ENCODE data around the gene IL15.
"Not testable (repeated sequence)": the region's sequence is repeated elsewhere in the genome, so short reads cannot be mapped to it uniquely, and the experiment has no call there.

Gene IL15, protein sequence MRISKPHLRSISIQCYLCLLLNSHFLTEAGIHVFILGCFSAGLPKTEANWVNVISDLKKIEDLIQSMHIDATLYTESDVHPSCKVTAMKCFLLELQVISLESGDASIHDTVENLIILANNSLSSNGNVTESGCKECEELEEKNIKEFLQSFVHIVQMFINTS

DNA sequence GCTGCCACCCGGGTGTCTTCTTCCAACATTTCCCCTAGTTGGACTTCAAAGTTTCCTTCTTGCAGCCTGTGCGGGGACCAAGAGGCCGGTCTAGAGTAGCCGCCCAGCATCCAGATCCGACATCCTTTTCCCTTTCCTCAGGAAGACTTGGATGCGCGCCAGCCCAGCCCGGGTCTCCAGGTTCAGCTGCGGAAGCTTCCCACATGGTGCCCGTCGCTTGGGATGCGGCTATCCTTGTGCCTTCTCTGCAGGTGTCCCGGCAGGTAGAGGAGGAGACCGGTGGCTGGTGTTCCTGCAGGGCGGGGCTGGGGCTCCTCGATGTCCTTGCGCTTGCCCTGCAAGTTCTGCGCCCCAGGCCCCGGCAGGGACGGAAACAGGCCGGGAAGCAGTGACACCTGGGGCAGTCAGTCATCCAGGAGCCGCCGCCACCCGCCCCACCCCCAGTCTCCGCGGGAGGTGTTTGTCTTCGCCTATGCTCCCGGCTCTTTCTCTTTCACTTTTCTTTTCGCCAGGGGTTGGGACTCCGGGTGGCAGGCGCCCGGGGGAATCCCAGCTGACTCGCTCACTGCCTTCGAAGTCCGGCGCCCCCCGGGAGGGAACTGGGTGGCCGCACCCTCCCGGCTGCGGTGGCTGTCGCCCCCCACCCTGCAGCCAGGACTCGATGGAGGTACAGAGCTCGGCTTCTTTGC, at the start of gene IL15:
TSS of gene IL15 (plus strand) at position 502 of the 689 bp plus-strand sequence. CDS start 82,882 bp downstream, outside the sequence.
- DNase-seq (ENCODE audit: extremely low read depth in 1 of 2, low read depth in 1 of 2) = peak in 1 of 2 donors; percentile 23

GRCh38 chr4:141587897-141588296, 48.5 kb upstream of the IL15 start:
- no peak for DNase-seq (ENCODE audit: extremely low read depth in 1 of 2, low read depth in 1 of 2)

DNA sequence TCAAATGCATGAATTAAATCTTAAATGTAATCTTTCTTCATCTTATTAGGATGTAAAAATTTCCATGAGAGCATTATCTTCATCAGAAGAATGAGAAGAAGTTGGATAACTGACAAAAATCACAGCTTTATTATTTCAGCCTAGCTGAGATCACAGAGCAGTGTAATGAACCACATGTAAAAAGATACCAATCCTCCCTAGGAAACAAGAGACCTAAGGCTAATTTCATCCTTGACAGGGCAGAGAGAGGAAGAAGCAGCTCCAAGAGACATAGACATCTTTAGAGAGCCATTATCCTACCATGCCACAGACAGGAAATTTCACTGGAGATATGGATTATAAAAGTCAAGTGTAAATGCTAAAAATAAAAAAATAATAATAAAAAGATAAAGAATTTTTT, 40.9 kb upstream of the IL15 start:
- DNase-seq (ENCODE audit: extremely low read depth in 1 of 2, low read depth in 1 of 2) = no peak

GRCh38 chr4:141599853-141600252, 36.5 kb upstream of the IL15 start:
- DNase-seq (ENCODE audit: extremely low read depth in 1 of 2, low read depth in 1 of 2) = no peak

DNA sequence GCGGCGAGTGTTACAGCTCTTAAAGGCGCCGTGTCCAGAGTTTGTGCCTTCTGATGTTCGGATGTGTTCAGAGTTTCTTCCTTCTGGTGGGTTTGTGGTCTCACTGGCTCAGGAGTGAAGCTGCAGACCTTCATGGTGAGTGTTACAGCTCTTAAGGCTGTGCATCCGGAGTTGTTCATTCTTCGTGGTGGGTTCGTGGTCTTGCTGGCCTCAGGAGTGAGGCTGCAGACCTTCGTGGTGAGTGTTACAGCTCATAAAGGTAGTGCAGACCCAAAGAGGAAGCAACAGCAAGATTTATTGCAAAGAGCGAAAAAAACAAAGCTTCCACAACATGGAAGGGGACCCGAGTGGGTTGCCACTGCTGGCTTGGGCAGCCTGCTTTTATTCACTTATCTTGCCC, 31.7 kb upstream of the IL15 start:
- not testable (repeated sequence) for DNase-seq (ENCODE audit: extremely low read depth in 1 of 2, low read depth in 1 of 2)

DNA sequence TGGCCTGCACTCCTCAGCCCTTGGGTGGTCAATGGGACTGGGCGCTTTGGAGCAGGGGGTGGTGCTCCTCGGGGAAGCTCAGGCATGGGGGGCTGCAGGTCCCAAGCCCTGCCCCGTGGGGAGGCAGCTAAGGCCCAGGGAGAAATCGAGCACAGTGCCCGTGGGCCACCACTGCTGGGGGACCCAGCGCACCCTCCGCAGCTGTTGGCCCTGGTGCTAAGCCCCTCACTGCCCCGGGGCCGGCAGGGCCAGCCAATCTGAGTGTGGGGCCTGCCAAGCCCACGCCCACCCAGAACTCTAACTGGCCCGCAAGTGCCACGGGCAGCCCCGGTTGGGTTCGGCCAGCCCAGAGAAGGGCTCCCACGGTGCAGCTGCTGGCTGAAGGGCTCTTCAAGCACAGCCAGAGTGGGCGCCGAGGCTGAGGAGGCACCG, 30.9 kb upstream of the IL15 start:
- DNase-seq (ENCODE audit: extremely low read depth in 1 of 2, low read depth in 1 of 2) = no peak

DNA sequence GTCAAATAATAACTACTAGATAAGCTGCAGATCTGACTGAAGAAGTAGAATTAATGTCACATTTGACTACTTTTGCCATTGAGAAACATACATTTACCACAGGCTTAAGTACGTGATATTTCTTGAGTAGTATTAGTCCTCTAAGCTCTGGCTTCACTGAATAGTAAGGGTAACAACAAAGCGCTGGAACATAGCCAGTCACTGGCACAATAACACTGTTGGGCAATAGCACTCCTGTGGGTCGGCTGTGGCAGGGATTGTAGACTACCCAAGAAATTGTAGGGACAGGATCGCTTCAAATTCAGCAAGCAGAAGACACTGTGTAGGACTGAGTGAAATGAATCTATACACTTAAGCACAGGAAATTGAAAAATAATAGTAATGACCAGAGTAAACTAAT, 27.1 kb upstream of the IL15 start:
- no peak for DNase-seq (ENCODE audit: extremely low read depth in 1 of 2, low read depth in 1 of 2)

DNA sequence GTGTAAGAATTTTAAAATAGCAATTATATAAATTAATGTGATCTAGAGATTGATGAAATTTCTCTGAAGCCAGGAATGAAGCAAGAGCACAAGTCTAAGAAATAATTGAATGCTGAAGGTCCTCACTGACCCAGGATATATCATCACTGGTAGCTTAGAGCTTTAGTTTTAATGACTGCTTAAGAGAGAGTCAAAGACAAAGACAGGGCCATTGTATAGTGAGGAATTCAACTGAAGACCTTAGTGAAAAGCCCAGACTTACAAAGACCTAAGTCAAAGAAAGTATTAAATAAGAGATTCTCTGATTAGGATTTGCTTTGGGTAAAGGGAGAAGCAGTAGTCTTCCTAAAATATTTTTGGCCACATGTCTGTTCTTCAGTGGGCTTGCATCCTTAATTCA, 26.0 kb upstream of the IL15 start:
- DNase-seq (ENCODE audit: extremely low read depth in 1 of 2, low read depth in 1 of 2) = no peak

DNA sequence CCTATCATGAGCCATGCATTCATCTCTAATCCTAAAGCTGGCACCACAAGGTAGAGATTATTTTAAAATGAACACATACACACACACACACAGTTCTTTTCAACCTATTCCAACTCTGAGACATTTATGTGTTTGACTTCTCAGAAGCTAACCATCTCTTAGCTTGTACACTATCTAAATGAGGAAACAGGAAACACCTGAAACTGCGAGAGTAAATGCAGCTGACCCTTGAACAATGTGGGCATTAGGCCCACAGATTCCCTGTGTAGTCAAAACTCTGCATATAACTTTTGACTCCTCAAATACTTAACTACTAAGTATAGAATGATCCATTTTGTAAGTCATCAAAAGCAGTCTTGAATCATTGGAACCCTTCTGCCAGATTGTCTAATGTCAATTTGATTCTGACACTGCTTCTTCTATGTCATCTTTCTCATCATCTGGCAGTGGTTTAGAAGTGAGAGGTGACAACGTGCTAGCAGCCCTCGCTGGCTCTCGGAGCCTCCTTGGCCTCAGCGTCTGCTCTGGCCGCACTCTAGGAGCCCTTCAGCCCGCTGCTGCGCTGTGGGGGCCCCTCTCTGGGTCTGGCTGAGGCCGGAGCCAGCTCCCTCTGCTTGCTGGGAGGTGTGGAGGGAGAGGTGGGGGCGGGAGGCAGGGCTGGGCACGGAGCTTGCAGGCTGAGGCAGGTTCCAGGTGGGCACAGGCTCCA, 21.4 kb upstream of the IL15 start:
- no peak for DNase-seq (ENCODE audit: extremely low read depth in 1 of 2, low read depth in 1 of 2)

DNA sequence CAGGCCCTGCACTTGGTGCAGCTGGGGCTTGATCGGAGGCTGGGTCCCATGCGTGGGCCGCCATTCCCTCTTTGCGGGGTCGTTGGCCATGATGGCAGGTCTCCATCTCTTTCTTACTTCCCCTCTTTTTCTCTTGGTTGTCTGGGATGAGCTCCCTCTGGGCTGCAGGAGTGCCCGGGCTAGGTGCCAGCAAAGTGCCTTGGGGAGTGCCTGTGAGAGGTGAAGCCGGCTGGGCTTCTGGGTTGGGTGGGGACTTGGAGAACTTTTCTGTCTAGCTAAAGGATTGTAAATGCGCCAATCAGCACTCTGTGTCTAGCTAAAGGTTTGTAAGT, 20.8 kb upstream of the IL15 start:
- DNase-seq (ENCODE audit: extremely low read depth in 1 of 2, low read depth in 1 of 2) = not testable (repeated sequence)

GRCh38 chr4:141620715-141621114, 15.7 kb upstream of the IL15 start:
- DNase-seq (ENCODE audit: extremely low read depth in 1 of 2, low read depth in 1 of 2) = no peak

- no peak for DNase-seq (ENCODE audit: extremely low read depth in 1 of 2, low read depth in 1 of 2)
Observed at GRCh38 chr4:141625023-141625422, 11.4 kb upstream of the IL15 start.

DNA sequence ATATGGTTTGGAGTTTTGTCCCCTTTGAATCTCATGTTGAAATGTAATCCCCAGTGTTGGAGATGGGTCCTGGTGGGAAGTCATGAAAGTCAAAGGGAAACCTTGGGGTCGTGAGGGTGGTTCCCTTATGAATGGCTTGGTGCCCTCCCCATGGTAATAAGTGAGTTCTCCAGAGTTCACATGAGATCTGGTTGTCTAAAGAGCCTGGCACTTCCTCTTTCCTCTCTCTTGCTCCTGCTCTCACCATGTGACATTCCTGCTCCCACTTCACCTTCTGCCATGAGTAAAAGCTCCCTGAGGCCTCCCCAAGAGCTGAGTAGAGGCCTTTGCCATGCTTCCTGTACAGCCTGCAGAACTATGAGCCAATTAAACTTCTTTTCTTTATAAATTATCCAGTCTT, 5.5 kb upstream of the IL15 start:
- no peak for DNase-seq (ENCODE audit: extremely low read depth in 1 of 2, low read depth in 1 of 2)

DNA sequence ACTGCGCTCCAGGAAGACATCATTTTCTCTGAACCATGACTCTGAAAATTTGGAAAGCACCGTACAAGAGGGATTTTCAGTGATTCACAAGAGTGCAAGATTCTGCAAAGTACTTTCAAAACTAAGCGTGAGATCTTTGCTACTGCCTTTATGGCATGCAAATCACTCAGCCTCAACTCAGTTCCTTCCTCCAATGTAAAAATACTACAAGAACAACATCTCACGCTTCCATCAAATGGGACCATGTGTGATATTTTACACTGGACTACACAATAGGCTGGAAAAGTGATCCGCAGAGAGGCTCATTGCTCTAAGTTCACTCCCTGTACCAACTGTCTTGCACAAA, 674 bp upstream of the IL15 start:
- no peak for DNase-seq (ENCODE audit: extremely low read depth in 1 of 2, low read depth in 1 of 2)

DNA sequence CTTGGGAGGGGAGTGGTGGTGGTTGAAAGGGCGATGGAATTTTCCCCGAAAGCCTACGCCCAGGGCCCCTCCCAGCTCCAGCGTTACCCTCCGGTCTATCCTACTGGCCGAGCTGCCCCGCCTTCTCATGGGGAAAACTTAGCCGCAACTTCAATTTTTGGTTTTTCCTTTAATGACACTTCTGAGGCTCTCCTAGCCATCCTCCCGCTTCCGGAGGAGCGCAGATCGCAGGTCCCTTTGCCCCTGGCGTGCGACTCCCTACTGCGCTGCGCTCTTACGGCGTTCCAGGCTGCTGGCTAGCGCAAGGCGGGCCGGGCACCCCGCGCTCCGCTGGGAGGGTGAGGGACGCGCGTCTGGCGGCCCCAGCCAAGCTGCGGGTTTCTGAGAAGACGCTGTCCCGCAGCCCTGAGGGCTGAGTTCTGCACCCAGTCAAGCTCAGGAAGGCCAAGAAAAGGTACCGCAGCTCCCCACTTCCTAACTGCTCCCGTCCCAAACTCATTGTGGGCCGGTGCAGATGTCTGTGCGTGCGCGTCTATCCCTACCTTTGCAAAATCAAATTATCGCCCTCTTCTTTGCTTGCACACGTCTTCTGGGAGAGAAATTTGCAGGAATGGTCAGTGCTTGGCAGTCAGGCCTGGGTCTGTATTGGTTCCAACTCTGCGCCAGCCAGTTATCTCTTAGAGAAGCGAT, 533 bp downstream of the IL15 start:
- no peak for DNase-seq (ENCODE audit: extremely low read depth in 1 of 2, low read depth in 1 of 2)

DNA sequence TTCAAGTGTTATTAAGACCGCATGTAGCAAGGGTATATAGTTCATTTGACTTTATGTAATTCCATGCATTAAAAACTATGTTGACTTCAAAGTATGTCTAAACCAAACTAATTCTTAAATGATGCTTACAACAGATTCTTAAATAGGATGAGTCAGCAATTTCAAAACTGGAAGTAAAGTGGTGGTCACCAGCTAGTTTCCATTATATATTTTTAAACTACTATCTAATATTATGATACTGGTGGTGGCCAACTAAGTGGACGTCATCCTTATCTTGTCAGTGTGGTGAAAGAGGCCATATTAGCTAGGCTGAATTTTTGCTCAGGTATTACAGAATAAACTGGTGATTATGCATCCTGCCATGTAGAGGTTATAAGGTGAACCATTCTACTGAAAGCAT, 1.2 kb downstream of the IL15 start:
- DNase-seq (ENCODE audit: extremely low read depth in 1 of 2, low read depth in 1 of 2) = no peak

- DNase-seq (ENCODE audit: extremely low read depth in 1 of 2, low read depth in 1 of 2) = no peak
Observed at GRCh38 chr4:141638230-141638629, 1.8 kb downstream of the IL15 start.

GRCh38 chr4:141640696-141641095, 4.3 kb downstream of the IL15 start:
- no peak for DNase-seq (ENCODE audit: extremely low read depth in 1 of 2, low read depth in 1 of 2)

GRCh38 chr4:141642063-141642462, 5.7 kb downstream of the IL15 start:
- no peak for DNase-seq (ENCODE audit: extremely low read depth in 1 of 2, low read depth in 1 of 2)

- no peak for DNase-seq (ENCODE audit: extremely low read depth in 1 of 2, low read depth in 1 of 2)
Observed at GRCh38 chr4:141642711-141643110, 6.3 kb downstream of the IL15 start.

DNA sequence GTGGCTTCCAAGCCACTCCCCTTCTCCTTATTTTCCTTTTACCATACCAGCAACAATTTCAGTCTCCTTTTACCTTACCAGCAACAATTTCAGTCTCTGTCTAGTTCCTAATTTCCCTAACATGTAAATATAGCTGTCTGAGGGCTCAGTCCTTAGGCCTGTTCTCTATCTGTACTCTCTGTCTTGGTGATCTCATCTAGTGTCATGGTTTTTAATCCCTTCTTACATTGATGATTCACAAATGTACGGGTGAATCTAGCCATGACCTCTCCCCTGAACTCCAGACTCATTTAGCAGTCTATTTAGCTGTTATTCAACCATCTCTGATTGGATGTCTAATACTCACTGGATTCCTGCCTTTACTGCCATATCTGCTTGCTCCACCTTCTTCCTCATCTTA, 7.2 kb downstream of the IL15 start:
- DNase-seq (ENCODE audit: extremely low read depth in 1 of 2, low read depth in 1 of 2) = no peak
